Esophagus (tissue), 2 donors: ENCODE data around the gene CENPB. TPM values are rescaled to one million over a fixed set of nuclear protein-coding genes. Genes with fewer than 3 reads are reported as not detected.

Source experiments
- H3K27ac ChIP-seq, 2 donors: one replicate each; pipeline ENCODE4 v1.5.1; 2013; ENCODE audit warnings: low read depth in 2 of 2, mild to moderate bottlenecking in 2 of 2, inconsistent platforms in 1 of 2, low read length in 1 of 2, moderate library complexity in 1 of 2
- H3K27me3 ChIP-seq, 2 donors: one replicate each; pipeline ENCODE4 v1.6.1; 2013; ENCODE audit warnings: low read length in 2 of 2, control low read depth in 1 of 2, mild to moderate bottlenecking in 1 of 2; ENCODE audit not compliant: insufficient read depth in 2 of 2, control insufficient read depth in 1 of 2
- H3K36me3 ChIP-seq, 2 donors: one replicate each; pipeline ENCODE4 v1.6.1; 2013; ENCODE audit warnings: low read length in 1 of 2; ENCODE audit not compliant: control insufficient read depth in 2 of 2, insufficient read depth in 2 of 2
- H3K4me1 ChIP-seq, 2 donors: one replicate each; pipeline ENCODE4 v1.6.1; 2013; ENCODE audit warnings: low read length in 1 of 2; ENCODE audit not compliant: control insufficient read depth in 2 of 2, insufficient read depth in 2 of 2
- H3K4me3 ChIP-seq, 2 donors: one replicate each; pipeline ENCODE4 v1.5.1; 2013; ENCODE audit warnings: low read length in 2 of 2, mild to moderate bottlenecking in 2 of 2, low read depth in 1 of 2, moderate library complexity in 1 of 2
- H3K9me3 ChIP-seq, 2 donors: one replicate each; pipeline ENCODE4 v1.6.1; 2013; ENCODE audit warnings: mild to moderate bottlenecking in 2 of 2, low read depth in 1 of 2, low read length in 1 of 2, moderate library complexity in 1 of 2; ENCODE audit not compliant: control insufficient read depth in 2 of 2, insufficient read depth in 1 of 2
- WGBS, 2 donors: extraction: QIAGEN DNeasy Blood & Tissue Kit; methylation state at CpG; one replicate each; pipeline ENCODE4 v1.1.7; 2013; 5-methylcytosine and 5-hydroxymethylcytosine counted together
- polyA plus RNA-seq, 2 donors: library from polyadenylated mRNA; stranded (reverse); fragments of 200-250 nt; gene quantifications; one replicate each; pipeline ENCODE4 v1.2.3, GENCODE V29; 2013
- donor health status: healthy with polysubstance abuse.
- donor health status: Bipolar disorder and iron deficiency.

Gene CENPB
- polyA plus RNA-seq, 2 donors = 33.3 to 43.4 TPM

DNA sequence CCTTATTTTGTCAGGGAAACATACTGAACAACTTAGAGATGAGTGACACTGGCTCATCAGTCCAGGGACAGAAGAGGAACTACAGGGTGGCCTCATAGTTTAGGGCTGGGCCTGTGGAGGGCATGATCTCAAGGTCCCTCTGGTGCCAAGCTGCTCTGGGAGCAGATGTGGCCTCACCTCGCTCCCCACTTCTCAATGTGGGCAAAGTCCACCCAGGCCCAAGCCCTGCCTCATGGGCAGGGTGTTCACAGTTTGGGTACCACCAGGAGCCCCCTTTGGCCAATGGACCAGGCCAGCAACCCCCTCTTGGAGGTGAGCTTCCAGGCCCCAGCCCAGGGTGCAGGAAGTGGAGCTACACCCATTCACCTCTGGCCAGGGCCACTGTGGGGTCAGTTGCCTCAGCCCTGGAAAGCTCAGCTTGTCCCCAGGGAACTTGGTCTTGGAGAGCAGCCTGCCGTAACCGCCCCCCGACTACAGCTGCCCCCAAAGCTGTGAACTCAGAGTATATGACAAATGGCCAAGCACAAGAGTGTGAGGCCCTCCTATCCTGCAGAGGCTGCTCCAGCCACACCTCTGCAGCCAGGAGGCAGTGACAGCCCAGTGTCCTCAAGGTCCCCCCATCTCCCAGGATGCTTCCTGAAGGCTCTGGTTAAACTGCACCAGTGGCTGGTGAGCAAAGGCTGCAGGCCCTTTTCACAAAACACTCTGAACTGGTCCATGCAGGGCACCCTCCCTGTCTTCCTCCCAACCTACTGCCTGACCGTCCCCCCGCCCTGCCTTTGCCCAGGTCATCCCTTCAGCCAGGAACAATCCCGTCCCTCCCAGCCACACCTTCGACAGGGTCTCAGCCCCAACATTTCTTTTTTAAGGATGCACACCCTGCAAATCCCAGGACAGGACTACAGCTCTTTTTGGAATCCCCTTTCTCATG is 22.6 kb downstream of the CENPB start:
- WGBS, 2 donors = 89% methylated on average over 8 of the region's 8 CpGs
- Histone ChIP-seq H3K36me3 (peaks cover 0 to 6% of the 10 kb centered on the region in 2 donors), H3K4me1 (peaks cover 6 to 12% of the 10 kb centered on the region in 2 donors), H3K4me3 (no peak overlapping the region), H3K9me3 (peaks cover 0 to 2% of the 10 kb centered on the region in 2 donors), H3K27me3 (no peaks in the 10 kb centered on the region), H3K27ac (peak overlapping the region in 1 of 2 donors; percentile 11)

GRCh38 chr20:3760655-3761348 is 25.7 kb downstream of the CENPB start:
- Histone ChIP-seq H3K27ac (no peak overlapping the region), H3K36me3 (peaks cover 0 to 10% of the 10 kb centered on the region in 2 donors), H3K4me1 (peaks cover 0 to 3% of the 10 kb centered on the region in 2 donors), H3K9me3 (no peaks in the 10 kb centered on the region), H3K4me3 (no peak overlapping the region), H3K27me3 (no peaks in the 10 kb centered on the region)
- WGBS, 2 donors = 68 to 74% methylated on average over 10 of the region's 10 CpGs

- peaks cover 0 to 13% of the 10 kb centered on the region in 2 donors for H3K36me3 ChIP-seq
- H3K4me3 ChIP-seq = no peak overlapping the region
- WGBS, 2 donors = 88 to 92% methylated on average over 11 of the region's 11 CpGs
- no peaks in the 10 kb centered on the region for H3K9me3 ChIP-seq
- peaks cover 0 to 3% of the 10 kb centered on the region in 2 donors for H3K4me1 ChIP-seq
- no peak overlapping the region for H3K27ac ChIP-seq
- H3K27me3 ChIP-seq = no peaks in the 10 kb centered on the region
Measured at GRCh38 chr20:3759884-3760283, 26.7 kb downstream of the CENPB start.

- Histone ChIP-seq H3K4me3 (no peak overlapping the region), H3K4me1 (peaks cover 0 to 3% of the 10 kb centered on the region in 2 donors), H3K27ac (no peak overlapping the region), H3K9me3 (no peaks in the 10 kb centered on the region), H3K27me3 (no peaks in the 10 kb centered on the region), H3K36me3 (peaks cover 0 to 13% of the 10 kb centered on the region in 2 donors)
- WGBS, 2 donors = 77 to 87% methylated on average over 11 of the region's 11 CpGs
Measured at GRCh38 chr20:3759316-3759823, 27.2 kb downstream of the CENPB start.

GRCh38 chr20:3758566-3758965 is 28.0 kb downstream of the CENPB start:
- Histone ChIP-seq H3K27me3 (no peaks in the 10 kb centered on the region), H3K27ac (no peak overlapping the region), H3K4me3 (no peak overlapping the region), H3K9me3 (no peaks in the 10 kb centered on the region), H3K36me3 (peaks cover 0 to 13% of the 10 kb centered on the region in 2 donors), H3K4me1 (peaks cover 0 to 3% of the 10 kb centered on the region in 2 donors)
- WGBS, 2 donors = 89 to 92% methylated on average over 11 of the region's 11 CpGs

- no peaks in the 10 kb centered on the region for H3K9me3 ChIP-seq
- peaks cover 0 to 8% of the 10 kb centered on the region in 2 donors for H3K4me1 ChIP-seq
- H3K36me3 ChIP-seq = peaks cover 0 to 13% of the 10 kb centered on the region in 2 donors
- 91 to 100% methylated on average over 2 of the region's 2 CpGs for WGBS, 2 donors
- no peak overlapping the region for H3K4me3 ChIP-seq
- no peaks in the 10 kb centered on the region for H3K27me3 ChIP-seq
- H3K27ac ChIP-seq = no peak overlapping the region
Measured at GRCh38 chr20:3757268-3757667, 29.3 kb downstream of the CENPB start.

DNA sequence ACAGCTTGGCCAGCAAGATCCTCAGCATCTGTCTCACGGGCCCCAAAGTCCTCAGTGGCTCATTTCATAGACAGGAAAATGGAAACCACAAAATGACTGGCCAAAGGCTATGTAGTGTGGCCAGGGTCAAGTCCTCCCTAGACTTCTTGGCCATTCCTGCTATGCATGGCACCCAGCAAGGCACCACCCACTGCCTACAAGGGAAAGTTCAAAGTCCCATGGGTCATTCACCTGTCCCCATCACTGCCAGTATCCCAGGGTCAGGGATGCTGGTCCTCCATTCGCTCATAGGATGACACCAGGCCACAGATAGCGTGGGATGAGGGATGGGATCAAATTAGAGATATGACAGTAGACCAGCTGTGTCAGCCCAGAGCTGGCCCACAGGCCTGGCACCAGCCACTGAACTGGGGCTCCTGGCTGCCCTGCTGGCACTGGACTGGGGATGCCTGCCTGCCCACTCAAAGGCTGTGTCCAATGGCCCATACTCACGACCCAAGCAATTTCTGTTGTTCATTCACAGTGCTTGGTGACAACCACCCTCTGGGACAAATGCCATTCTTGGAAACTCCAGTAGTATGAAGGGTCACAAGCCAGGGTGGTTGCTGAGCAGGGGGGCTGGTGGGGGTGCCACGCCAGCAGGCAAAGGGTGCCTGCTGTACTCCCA is 30.6 kb downstream of the CENPB start:
- H3K27me3 ChIP-seq = no peaks in the 10 kb centered on the region
- WGBS, 2 donors = 83 to 89% methylated on average over 5 of the region's 5 CpGs
- no peaks in the 10 kb centered on the region for H3K9me3 ChIP-seq
- peaks cover 0 to 10% of the 10 kb centered on the region in 2 donors for H3K36me3 ChIP-seq
- no peak overlapping the region for H3K4me3 ChIP-seq
- H3K4me1 ChIP-seq = peaks cover 0 to 14% of the 10 kb centered on the region in 2 donors
- no peak overlapping the region for H3K27ac ChIP-seq

- H3K36me3 ChIP-seq = peaks cover 0 to 10% of the 10 kb centered on the region in 2 donors
- no peak overlapping the region for H3K27ac ChIP-seq
- H3K9me3 ChIP-seq = no peaks in the 10 kb centered on the region
- H3K27me3 ChIP-seq = peaks cover 0 to 3% of the 10 kb centered on the region in 2 donors
- H3K4me3 ChIP-seq = no peak overlapping the region
- peaks cover 1 to 17% of the 10 kb centered on the region in 2 donors for H3K4me1 ChIP-seq
- WGBS, 2 donors = 89 to 91% methylated on average over 7 of the region's 7 CpGs
Measured at GRCh38 chr20:3755269-3755668, 31.3 kb downstream of the CENPB start.

DNA sequence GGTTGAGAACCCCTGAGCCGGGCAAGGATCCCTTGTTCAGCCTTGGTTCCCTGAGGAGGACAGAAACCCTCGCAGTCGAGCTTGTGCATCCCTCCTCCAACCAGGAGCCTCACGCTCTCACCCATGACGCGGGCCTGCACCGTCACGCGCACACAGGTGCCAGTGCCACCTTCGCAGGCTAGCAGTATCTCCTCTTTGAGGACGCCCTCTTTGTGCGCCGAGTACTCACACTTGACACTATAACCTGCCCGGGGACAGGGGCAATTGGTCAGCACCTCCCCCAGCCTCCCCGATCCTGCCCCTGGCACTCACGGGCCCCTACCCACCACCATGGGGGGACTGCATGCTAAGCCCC is 32.3 kb downstream of the CENPB start:
- H3K36me3 ChIP-seq = peaks cover 0 to 6% of the 10 kb centered on the region in 2 donors
- no peaks in the 10 kb centered on the region for H3K9me3 ChIP-seq
- peaks cover 4 to 24% of the 10 kb centered on the region in 2 donors for H3K4me1 ChIP-seq
- WGBS, 2 donors = 92 to 93% methylated on average over 16 of the region's 16 CpGs
- H3K27me3 ChIP-seq = peaks cover 0 to 3% of the 10 kb centered on the region in 2 donors
- no peak overlapping the region for H3K4me3 ChIP-seq
- H3K27ac ChIP-seq = no peak overlapping the region
